IMR-90 (cell line): Measurements from ENCODE around the gene LGI2. TPM values are rescaled to one million over a fixed set of nuclear protein-coding genes. Genes with fewer than 3 reads are reported as not detected.

Source experiments
- ATAC-seq: fragments of 200-7000 bp; cut with Tn5 transposase; 2 replicates; pipeline ENCODE4 v1.9.1; 2020; ENCODE audit warnings: low read depth, mild to moderate bottlenecking, moderate library complexity
- BruUV-seq: library from RNA; stranded (reverse); fragments of 400-500 nt; replicated peaks from 2 replicates; lab custom pipeline; 2021; lab: Mats Ljungman, UMichigan
- CTCF ChIA-PET: fragments of 300-600 bp; formaldehyde crosslinking; extraction: SDS; loops from one replicate; lab custom pipeline; 2021; ENCODE audit warnings: antibody characterized with exemption; lab: Yijun Ruan, JAX
- POLR2A ChIA-PET: fragments of 300-600 bp; sonication (Branson Sonifier 250); formaldehyde crosslinking; loops from one replicate; lab custom pipeline; 2022; ENCODE audit warnings: antibody characterized with exemption; ENCODE audit not compliant: unreplicated experiment; lab: Charles Lee
- DNase-seq: peaks from one replicate; pipeline ENCODE4 v3.0.0; 2013
- H2AFZ ChIP-seq: replicated peaks from 2 replicates; pipeline ENCODE3; 2013; ENCODE audit warnings: low read length, mild to moderate bottlenecking; ENCODE audit not compliant: poor library complexity
- H2AK5ac ChIP-seq: 2 replicates; pipeline ENCODE4 v1.6.1; 2013; ENCODE audit warnings: low read depth, low read length, inconsistent platforms
- H2AK9ac ChIP-seq: replicated peaks from 2 replicates; pipeline ENCODE3; 2013; ENCODE audit warnings: mild to moderate bottlenecking, low read depth, low read length, moderate library complexity; ENCODE audit not compliant: poor library complexity
- H2BK120ac ChIP-seq: 2 replicates; pipeline ENCODE4 v1.6.1; 2013; ENCODE audit warnings: low read depth, low read length, inconsistent platforms
- H2BK15ac ChIP-seq: 3 replicates; pipeline ENCODE4 v1.6.1; 2013; ENCODE audit warnings: low read depth, low read length, inconsistent platforms
- H2BK20ac ChIP-seq: 2 replicates; pipeline ENCODE4 v1.6.1; 2013; ENCODE audit warnings: low read depth, mild to moderate bottlenecking, inconsistent platforms, low read length, moderate library complexity
- H2BK5ac ChIP-seq: 2 replicates; pipeline ENCODE4 v1.6.1; 2013; ENCODE audit warnings: mild to moderate bottlenecking, low read depth, low read length, inconsistent platforms; ENCODE audit not compliant: poor library complexity, severe bottlenecking
- H3K14ac ChIP-seq: replicated peaks from 2 replicates; pipeline ENCODE4 v1.6.1; 2013; ENCODE audit warnings: low read depth, low read length, inconsistent platforms
- H3K18ac ChIP-seq: 2 replicates; pipeline ENCODE4 v1.6.1; 2013; ENCODE audit warnings: low read depth, low read length, control low read depth
- H3K23ac ChIP-seq: 2 replicates; pipeline ENCODE4 v1.6.1; 2013; ENCODE audit warnings: low read depth, low read length, inconsistent platforms
- H3K27ac ChIP-seq: 2 replicates; pipeline ENCODE4 v1.5.1; 2013; ENCODE audit warnings: mild to moderate bottlenecking, control low read depth, low read length; ENCODE audit not compliant: insufficient read depth
- H3K27me3 ChIP-seq: 2 replicates; pipeline ENCODE4 v1.6.1; 2013; ENCODE audit warnings: low read length; ENCODE audit not compliant: control insufficient read depth, insufficient read depth
- H3K36me3 ChIP-seq: 2 replicates; pipeline ENCODE4 v1.6.1; 2013; ENCODE audit warnings: low read length, mixed read lengths; ENCODE audit not compliant: control insufficient read depth, insufficient read depth
- H3K4ac ChIP-seq: 2 replicates; pipeline ENCODE4 v1.6.1; 2013; ENCODE audit warnings: low read depth, low read length, inconsistent platforms
- H3K4me1 ChIP-seq: 2 replicates; pipeline ENCODE4 v1.6.1; 2013; ENCODE audit warnings: low read length, mixed read lengths; ENCODE audit not compliant: control insufficient read depth, insufficient read depth
- H3K4me2 ChIP-seq: 2 replicates; pipeline ENCODE4 v1.6.1; 2013; ENCODE audit warnings: low read depth, mild to moderate bottlenecking, control low read depth, low read length, moderate library complexity
- H3K4me3 ChIP-seq: 2 replicates; pipeline ENCODE4 v1.5.1; 2013; ENCODE audit warnings: low read depth, mild to moderate bottlenecking, control low read depth, low read length, moderate library complexity; ENCODE audit not compliant: insufficient read depth
- H3K56ac ChIP-seq: 2 replicates; pipeline ENCODE4 v1.6.1; 2013; ENCODE audit warnings: low read length, inconsistent platforms; ENCODE audit not compliant: insufficient read depth; ENCODE audit errors: extremely low read depth
- H3K79me1 ChIP-seq, 2 experiments: 2 replicates each; pipeline ENCODE4 v1.6.1; 2013; ENCODE audit warnings: low read length in 2 of 2, inconsistent platforms in 1 of 2, low read depth in 1 of 2
- H3K9ac ChIP-seq: 2 replicates; pipeline ENCODE4 v1.6.1; 2013; ENCODE audit warnings: low read depth, low read length, control low read depth
- H3K9me1 ChIP-seq: 2 replicates; pipeline ENCODE4 v1.6.1; 2013; ENCODE audit warnings: low read length, inconsistent platforms; ENCODE audit not compliant: insufficient read depth
- H3K9me3 ChIP-seq: 2 replicates; pipeline ENCODE4 v1.6.1; 2013; ENCODE audit warnings: low read length; ENCODE audit not compliant: control insufficient read depth, insufficient read depth
- H4K20me1 ChIP-seq: 2 replicates; pipeline ENCODE4 v1.6.1; 2013; ENCODE audit warnings: low read length, inconsistent platforms; ENCODE audit not compliant: insufficient read depth
- H4K5ac ChIP-seq: 2 replicates; pipeline ENCODE4 v1.6.1; 2013; ENCODE audit warnings: mild to moderate bottlenecking, low read depth, low read length, control low read depth
- H4K8ac ChIP-seq, 2 experiments: 2 replicates each; pipeline ENCODE4 v1.6.1; 2013; ENCODE audit warnings: low read depth in 2 of 2, low read length in 2 of 2, control low read depth in 1 of 2, inconsistent platforms in 1 of 2
- H4K91ac ChIP-seq: 2 replicates; pipeline ENCODE4 v1.6.1; 2013; ENCODE audit warnings: low read depth, low read length, inconsistent platforms; ENCODE audit not compliant: insufficient read depth
- BHLHE40 ChIP-seq: fragments of 150-350 bp; IDR thresholded peaks from 2 replicates; pipeline ENCODE4 v1.6.1; 2016; ENCODE audit warnings: mild to moderate bottlenecking, low read depth, low read length
- CEBPB ChIP-seq: IDR thresholded peaks from 2 replicates; pipeline ENCODE4 v1.6.1; 2012; ENCODE audit warnings: low read depth, low read length, improper control_type of control experiment
- FOS ChIP-seq: fragments of 150-350 bp; IDR thresholded peaks from 2 replicates; pipeline ENCODE4 v1.6.1; 2016; ENCODE audit warnings: low read depth, low read length
- MAFK ChIP-seq: IDR thresholded peaks from 2 replicates; pipeline ENCODE4 v1.6.1; 2012; ENCODE audit warnings: low read depth, low read length, improper control_type of control experiment
- MXI1 ChIP-seq: IDR thresholded peaks from 2 replicates; pipeline ENCODE4 v1.6.1; 2012; ENCODE audit warnings: low read depth, mild to moderate bottlenecking, low read length, moderate library complexity, borderline replicate concordance
- NFE2L2 ChIP-seq: fragments of 150-350 bp; IDR thresholded peaks from 2 replicates; pipeline ENCODE4 v1.6.1; 2016; ENCODE audit warnings: low read depth, mild to moderate bottlenecking, low read length
- POLR2A ChIP-seq: IDR thresholded peaks from 2 replicates; pipeline ENCODE4 v1.6.1; 2012; ENCODE audit warnings: mild to moderate bottlenecking, low read depth, low read length
- RAD21 ChIP-seq: IDR thresholded peaks from 2 replicates; pipeline ENCODE4 v1.6.1; 2012; ENCODE audit warnings: low read length, improper control_type of control experiment
- RCOR1 ChIP-seq: IDR thresholded peaks from 2 replicates; pipeline ENCODE4 v1.6.1; 2012; ENCODE audit warnings: mild to moderate bottlenecking, low read length, improper control_type of control experiment; ENCODE audit not compliant: insufficient replicate concordance
- RFX5 ChIP-seq: IDR thresholded peaks from 2 replicates; pipeline ENCODE4 v1.8.0; 2012; ENCODE audit warnings: low read depth, mild to moderate bottlenecking, low read length, moderate library complexity
- WGBS, 2 experiments: methylation state at CpG; one replicate each; pipeline versions ENCODE4 v1.1.5 to v1.1.7; 2013; ENCODE audit warnings: missing lambda C conversion rate in 2 of 2; ENCODE audit not compliant: insufficient read length in 1 of 2; ENCODE audit errors: extremely low coverage in 2 of 2; 5-methylcytosine and 5-hydroxymethylcytosine counted together
- dilution Hi-C: fragments of 300-500 bp; cut with HindIII; formaldehyde crosslinking; loops from one replicate; pipeline ENCODE4 v1.14.3; 2018; ENCODE audit warnings: low sequenced_read_pairs; ENCODE audit not compliant: unreplicated experiment
- in situ Hi-C: fragments of 300-500 bp; cut with MboI; formaldehyde crosslinking; loops from 3 replicates; pipeline ENCODE4 v1.14.3; 2019; ENCODE audit warnings: low sequenced_read_pairs, inconsistent platforms, mixed read lengths
- intact Hi-C: fragments of 100-400 bp; cut with micrococcal nuclease; formaldehyde crosslinking; loops from 2 replicates; pipeline ENCODE4 v1.10.0; 2022
- polyA plus RNA-seq, 3 experiments: library from polyadenylated mRNA; depleted of rRNA; stranded (reverse); fragments of >200 nt; gene quantifications; 2 replicates each; pipeline ENCODE4 v1.2.3, GENCODE V29; 2012; ENCODE audit warnings: low replicate concordance in 1 of 3
- total RNA-seq: library from RNA; depleted of rRNA; stranded (reverse); fragments of >200 nt; gene quantifications from 2 replicates; pipeline ENCODE4 v1.2.3, GENCODE V29; 2012
- TF ChIP-seq, protein P1 (sequence below): conservative IDR thresholded peaks from 2 replicates; pipeline ENCODE4 v1.5.1; 2012; ENCODE audit warnings: mild to moderate bottlenecking, low read depth, low read length, improper control_type of control experiment

The LGI2 gene
- total and polyA plus RNA-seq, 2 of the 4 experiments (the other 2 are of a cell fraction): not detected

DNA sequence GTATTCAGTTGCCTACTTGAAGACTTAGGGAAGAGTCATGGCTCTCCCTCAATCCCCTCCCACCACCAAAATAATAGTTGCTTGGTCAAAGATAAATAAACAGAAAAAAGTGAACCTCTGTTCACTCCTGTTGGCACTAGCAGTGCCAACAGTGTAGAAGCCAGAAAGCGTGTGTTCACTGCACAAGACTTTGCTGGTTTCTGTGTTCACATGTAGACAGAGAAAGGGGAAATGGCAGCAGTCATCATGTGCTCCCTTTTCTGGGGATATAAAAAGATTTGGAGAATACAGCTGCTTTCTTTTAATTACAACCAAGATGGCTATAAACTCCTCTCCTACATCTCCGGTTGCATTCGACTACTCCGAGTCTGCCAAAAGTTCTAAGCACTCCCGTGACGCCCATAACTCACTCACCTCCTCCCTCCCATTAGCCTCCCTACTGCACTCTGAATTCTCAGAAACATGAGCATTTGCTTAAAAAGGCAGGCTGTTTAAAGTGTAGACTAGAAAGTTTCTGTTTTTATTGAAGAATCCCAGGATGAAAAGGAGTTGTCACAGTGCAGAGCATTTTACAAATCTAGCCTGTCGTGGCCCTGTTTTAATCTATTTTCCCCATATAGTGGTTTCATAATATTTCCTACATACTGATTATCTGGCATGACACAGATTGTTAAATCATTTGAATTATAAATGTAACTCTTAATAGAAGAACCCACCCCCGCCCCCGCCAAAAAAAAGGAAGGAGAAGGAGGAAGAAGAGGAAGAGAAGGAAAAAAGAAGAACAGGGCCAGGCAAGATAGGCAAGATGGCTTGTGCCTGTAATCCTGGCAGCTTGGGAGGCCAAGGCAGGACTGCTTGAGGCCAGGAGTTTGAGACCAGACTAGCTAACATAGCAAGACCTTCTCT is 16.7 kb downstream of the LGI2 start:
- BruUV-seq: no TSS peak
- CTCF ChIA-PET: interaction anchor here (0.6 kb wide), 1 partner anchor 150 kb away, joined by 3 read pairs; no protein-coding TSS in a partner anchor
- H3K27ac ChIP-seq: no peak overlapping the region
- H3K18ac ChIP-seq: no peak overlapping the region
- no peak for ATAC-seq
- no peak overlapping the region for H3K14ac ChIP-seq
- WGBS, 2 experiments: 23% methylated on average over 4 of the region's 9 CpGs; no CpG with 5 or more reads in 1 of the 2 experiments
- H2AK9ac ChIP-seq: no peak overlapping the region
- no peak overlapping the region for H3K9ac ChIP-seq
- no peak overlapping the region for H3K4me3 ChIP-seq
- no peak overlapping the region for H3K56ac ChIP-seq
- H3K9me3 ChIP-seq: no peaks in the 10 kb centered on the region
- no peak overlapping the region for H2BK15ac ChIP-seq
- no peak for DNase-seq
- no peak overlapping the region for H2AK5ac ChIP-seq
- no peaks in the 10 kb centered on the region for H3K36me3 ChIP-seq
- no peaks in the 10 kb centered on the region for H3K4me1 ChIP-seq
- H4K5ac ChIP-seq: no peak overlapping the region
- TF ChIP-seq, protein P1, sequence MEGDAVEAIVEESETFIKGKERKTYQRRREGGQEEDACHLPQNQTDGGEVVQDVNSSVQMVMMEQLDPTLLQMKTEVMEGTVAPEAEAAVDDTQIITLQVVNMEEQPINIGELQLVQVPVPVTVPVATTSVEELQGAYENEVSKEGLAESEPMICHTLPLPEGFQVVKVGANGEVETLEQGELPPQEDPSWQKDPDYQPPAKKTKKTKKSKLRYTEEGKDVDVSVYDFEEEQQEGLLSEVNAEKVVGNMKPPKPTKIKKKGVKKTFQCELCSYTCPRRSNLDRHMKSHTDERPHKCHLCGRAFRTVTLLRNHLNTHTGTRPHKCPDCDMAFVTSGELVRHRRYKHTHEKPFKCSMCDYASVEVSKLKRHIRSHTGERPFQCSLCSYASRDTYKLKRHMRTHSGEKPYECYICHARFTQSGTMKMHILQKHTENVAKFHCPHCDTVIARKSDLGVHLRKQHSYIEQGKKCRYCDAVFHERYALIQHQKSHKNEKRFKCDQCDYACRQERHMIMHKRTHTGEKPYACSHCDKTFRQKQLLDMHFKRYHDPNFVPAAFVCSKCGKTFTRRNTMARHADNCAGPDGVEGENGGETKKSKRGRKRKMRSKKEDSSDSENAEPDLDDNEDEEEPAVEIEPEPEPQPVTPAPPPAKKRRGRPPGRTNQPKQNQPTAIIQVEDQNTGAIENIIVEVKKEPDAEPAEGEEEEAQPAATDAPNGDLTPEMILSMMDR: no peak
- no peak for TF ChIP-seq NFE2L2
- TF ChIP-seq CEBPB: no peak
- no peak for TF ChIP-seq MAFK
- no peak for TF ChIP-seq FOS
- TF ChIP-seq MXI1: no peak
- TF ChIP-seq POLR2A: no peak
- TF ChIP-seq BHLHE40: no peak
- no peak for TF ChIP-seq RAD21
- no peak for TF ChIP-seq RCOR1
- no peak for TF ChIP-seq RFX5
- no peak overlapping the region for H4K8ac ChIP-seq
- intact Hi-C loops (no loop called here), in situ Hi-C loops (no loop called here), dilution Hi-C loops (no loop called here)
- H3K23ac ChIP-seq: no peak overlapping the region
- H2AFZ ChIP-seq: no peak overlapping the region
- no peak overlapping the region for H4K91ac ChIP-seq
- no peak overlapping the region for H2BK5ac ChIP-seq
- H3K9me1 ChIP-seq: no peaks in the 10 kb centered on the region
- POLR2A ChIA-PET: no interaction called here
- H4K20me1 ChIP-seq: no peaks in the 10 kb centered on the region
- H3K4ac ChIP-seq: no peak overlapping the region
- H3K4me2 ChIP-seq: no peak overlapping the region
- peaks cover 17% of the 10 kb centered on the region for H3K27me3 ChIP-seq
- no peaks in the 10 kb centered on the region for H3K79me1 ChIP-seq
- H2BK120ac ChIP-seq: no peak overlapping the region
- no peak overlapping the region for H2BK20ac ChIP-seq
